ENCODE data around the gene ERCC6L2. TPM values are rescaled to one million over a fixed set of nuclear protein-coding genes. Genes with fewer than 3 reads are reported as not detected.

The ERCC6L2 gene
- total RNA-seq, 1 donor from 2014 or later: 49.5 TPM

DNA sequence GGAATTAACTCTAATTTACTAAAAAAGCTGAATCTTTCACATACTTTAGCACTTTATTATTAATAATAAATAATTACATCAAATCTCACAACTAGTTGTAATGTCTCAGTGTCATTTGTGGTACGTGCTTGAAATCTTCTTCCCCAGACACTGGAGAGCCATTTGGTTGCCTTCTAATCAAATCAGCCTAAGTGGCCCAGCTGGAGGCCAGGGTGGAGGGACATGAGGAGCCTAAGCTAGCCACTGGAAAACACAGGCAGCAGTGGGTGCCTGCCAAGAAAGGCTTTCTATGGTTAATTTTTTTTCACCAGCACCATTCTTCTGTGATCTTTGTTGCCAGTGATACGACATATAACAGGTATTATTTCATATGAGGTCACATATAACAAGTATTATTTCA is 117.0 kb downstream of the ERCC6L2 start:
- TF ChIP-seq, protein P1, sequence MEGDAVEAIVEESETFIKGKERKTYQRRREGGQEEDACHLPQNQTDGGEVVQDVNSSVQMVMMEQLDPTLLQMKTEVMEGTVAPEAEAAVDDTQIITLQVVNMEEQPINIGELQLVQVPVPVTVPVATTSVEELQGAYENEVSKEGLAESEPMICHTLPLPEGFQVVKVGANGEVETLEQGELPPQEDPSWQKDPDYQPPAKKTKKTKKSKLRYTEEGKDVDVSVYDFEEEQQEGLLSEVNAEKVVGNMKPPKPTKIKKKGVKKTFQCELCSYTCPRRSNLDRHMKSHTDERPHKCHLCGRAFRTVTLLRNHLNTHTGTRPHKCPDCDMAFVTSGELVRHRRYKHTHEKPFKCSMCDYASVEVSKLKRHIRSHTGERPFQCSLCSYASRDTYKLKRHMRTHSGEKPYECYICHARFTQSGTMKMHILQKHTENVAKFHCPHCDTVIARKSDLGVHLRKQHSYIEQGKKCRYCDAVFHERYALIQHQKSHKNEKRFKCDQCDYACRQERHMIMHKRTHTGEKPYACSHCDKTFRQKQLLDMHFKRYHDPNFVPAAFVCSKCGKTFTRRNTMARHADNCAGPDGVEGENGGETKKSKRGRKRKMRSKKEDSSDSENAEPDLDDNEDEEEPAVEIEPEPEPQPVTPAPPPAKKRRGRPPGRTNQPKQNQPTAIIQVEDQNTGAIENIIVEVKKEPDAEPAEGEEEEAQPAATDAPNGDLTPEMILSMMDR (IDR thresholded peaks at IDR 0.05; ENCODE audit: unreplicated experiment): no peak
- H3K36me3 Mint-ChIP-seq (ENCODE audit: insufficient read depth): peaks cover 9% of the 10 kb centered on the region
- H3K4me3 Mint-ChIP-seq (ENCODE audit: low read depth): no peak overlapping the region
- H3K9me3 Mint-ChIP-seq (ENCODE audit: low read depth): no peaks in the 10 kb centered on the region
- H3K27me3 Mint-ChIP-seq: no peaks in the 10 kb centered on the region
- no peak overlapping the region for H3K27ac Mint-ChIP-seq
- DNase-seq (ENCODE audit: low spot score, unreplicated experiment): no peak
- H3K4me1 Mint-ChIP-seq (ENCODE audit: low read depth): peaks cover 5% of the 10 kb centered on the region

DNA sequence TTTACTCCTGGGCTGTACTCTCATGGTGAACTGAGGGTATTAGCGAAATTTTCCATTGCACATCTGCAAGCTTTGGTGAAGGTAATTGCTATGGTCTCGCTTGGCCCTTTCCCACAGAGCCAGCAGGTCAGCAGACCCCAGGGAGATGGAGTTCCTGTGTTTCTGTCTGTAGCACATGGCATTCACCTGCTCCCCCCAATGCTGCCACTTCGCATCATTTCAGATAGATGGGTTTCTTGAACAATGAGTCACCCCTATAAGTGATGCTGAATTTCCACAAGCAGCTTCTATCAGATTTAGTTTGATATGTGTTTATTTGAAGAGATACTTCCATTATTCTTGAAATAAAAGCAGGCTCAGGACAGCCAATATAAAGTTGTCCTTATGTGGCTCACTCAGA is 117.8 kb downstream of the ERCC6L2 start:
- Mint-ChIP-seq H3K36me3 (ENCODE audit: insufficient read depth) (peaks cover 7% of the 10 kb centered on the region), H3K9me3 (ENCODE audit: low read depth) (no peaks in the 10 kb centered on the region), H3K4me1 (ENCODE audit: low read depth) (peaks cover 5% of the 10 kb centered on the region), H3K27ac (no peak overlapping the region), H3K4me3 (ENCODE audit: low read depth) (no peak overlapping the region), H3K27me3 (no peaks in the 10 kb centered on the region)
- TF ChIP-seq, protein P1 (IDR thresholded peaks at IDR 0.05; ENCODE audit: unreplicated experiment): no peak
- no peak for DNase-seq (ENCODE audit: low spot score, unreplicated experiment)

DNA sequence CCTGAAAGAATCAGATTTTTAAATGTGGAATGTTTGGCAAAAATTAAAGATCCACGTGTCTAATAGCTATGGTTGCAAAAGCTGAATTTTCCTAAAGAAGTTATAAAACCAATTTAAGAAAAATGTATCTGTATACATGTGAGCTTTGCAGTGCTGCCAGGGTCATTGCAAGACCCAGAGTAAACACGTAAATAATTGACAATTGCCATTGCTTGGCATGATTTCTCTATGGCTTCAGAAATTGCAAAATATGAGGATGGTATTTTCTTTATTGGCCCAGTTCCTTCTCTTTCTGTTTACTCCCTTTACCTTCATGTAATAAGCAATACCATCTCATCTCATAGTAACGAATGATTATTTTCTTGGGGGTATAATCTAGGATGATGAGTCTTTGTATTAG is 123.9 kb downstream of the ERCC6L2 start:
- H3K36me3 Mint-ChIP-seq (ENCODE audit: insufficient read depth): peaks cover 21% of the 10 kb centered on the region
- no peaks in the 10 kb centered on the region for H3K27me3 Mint-ChIP-seq
- H3K4me3 Mint-ChIP-seq (ENCODE audit: low read depth): no peak overlapping the region
- TF ChIP-seq, protein P1 (IDR thresholded peaks at IDR 0.05; ENCODE audit: unreplicated experiment): no peak
- DNase-seq (ENCODE audit: low spot score, unreplicated experiment): no peak
- peaks cover 4% of the 10 kb centered on the region for H3K9me3 Mint-ChIP-seq (ENCODE audit: low read depth)
- no peaks in the 10 kb centered on the region for H3K4me1 Mint-ChIP-seq (ENCODE audit: low read depth)
- no peak overlapping the region for H3K27ac Mint-ChIP-seq

DNA sequence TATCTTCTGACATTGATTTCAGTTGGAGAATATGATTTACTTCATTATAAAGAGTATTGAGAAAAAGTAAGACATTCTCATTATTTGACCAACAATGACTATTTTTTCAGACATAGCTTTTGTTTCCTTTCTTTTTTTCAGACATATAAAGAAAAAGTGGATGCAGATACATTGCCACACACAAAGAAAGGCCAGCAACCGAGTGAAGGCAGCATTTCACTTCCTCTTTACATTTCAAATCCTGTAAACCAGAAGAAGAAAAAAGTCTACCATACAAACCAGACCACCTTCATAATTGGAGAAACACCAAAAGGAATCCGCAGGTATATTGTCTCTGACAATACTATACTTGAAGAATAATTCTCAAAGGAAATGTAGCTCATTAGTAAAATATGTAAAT is 128.9 kb downstream of the ERCC6L2 start:
- H3K9me3 Mint-ChIP-seq (ENCODE audit: low read depth): peaks cover 4% of the 10 kb centered on the region
- peaks cover 23% of the 10 kb centered on the region for H3K36me3 Mint-ChIP-seq (ENCODE audit: insufficient read depth)
- no peak overlapping the region for H3K27ac Mint-ChIP-seq
- H3K27me3 Mint-ChIP-seq: no peaks in the 10 kb centered on the region
- H3K4me1 Mint-ChIP-seq (ENCODE audit: low read depth): peaks cover 2% of the 10 kb centered on the region
- TF ChIP-seq, protein P1 (IDR thresholded peaks at IDR 0.05; ENCODE audit: unreplicated experiment): no peak
- no peak for DNase-seq (ENCODE audit: low spot score, unreplicated experiment)
- no peak overlapping the region for H3K4me3 Mint-ChIP-seq (ENCODE audit: low read depth)

DNA sequence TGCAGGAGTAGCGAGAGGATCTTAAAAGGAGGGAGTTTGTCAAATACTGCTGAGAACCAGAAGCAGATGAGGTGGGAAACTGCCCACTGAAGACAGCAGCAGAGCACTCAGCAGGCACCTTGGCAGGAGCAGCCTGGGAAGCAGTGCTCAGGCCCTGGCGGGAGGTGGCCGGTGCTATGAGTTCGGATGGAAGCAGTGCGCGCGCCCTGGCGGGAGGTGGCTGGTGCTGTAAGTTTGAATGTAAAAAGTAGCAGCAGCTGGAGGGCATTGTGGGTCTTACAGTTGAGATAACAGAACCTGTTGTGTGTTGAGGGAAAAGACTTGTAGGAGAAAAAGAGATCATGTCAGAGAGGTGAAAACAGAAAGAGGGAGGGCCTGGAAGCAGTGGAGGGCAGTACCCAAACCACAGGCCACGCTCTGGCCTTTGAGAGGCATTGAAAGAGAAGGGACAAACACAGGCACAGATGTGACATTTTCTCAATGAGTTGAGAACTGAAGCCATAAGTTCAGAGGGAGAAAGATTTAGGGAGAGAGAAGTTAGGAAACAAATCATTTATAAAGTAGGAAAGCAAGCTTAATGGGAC is 130.9 kb downstream of the ERCC6L2 start:
- Mint-ChIP-seq H3K36me3 (ENCODE audit: insufficient read depth) (peaks cover 21% of the 10 kb centered on the region), H3K4me1 (ENCODE audit: low read depth) (peaks cover 2% of the 10 kb centered on the region), H3K4me3 (ENCODE audit: low read depth) (no peak overlapping the region), H3K27ac (no peak overlapping the region), H3K27me3 (no peaks in the 10 kb centered on the region), H3K9me3 (ENCODE audit: low read depth) (peaks cover 4% of the 10 kb centered on the region)
- TF ChIP-seq, protein P1 (IDR thresholded peaks at IDR 0.05; ENCODE audit: unreplicated experiment): no peak
- DNase-seq (ENCODE audit: low spot score, unreplicated experiment): no peak
